ENCODE results near the gene CEP250.

Gene CEP250

GRCh38 chr20:35436177-35436573 is 19.2 kb upstream of the CEP250 start:
- DNase-seq = no peak
- in situ Hi-C loops (cut with HindIII; ENCODE audit: low pct_ligation_motif_present, low sequenced_read_pairs) = no loop called here
- peak overlapping the region; percentile 35 for H3K4me3 ChIP-seq (ENCODE audit: low read depth, low read length)
- no peaks in the 10 kb centered on the region for H3K36me3 ChIP-seq (replicated peaks)
- TF ChIP-seq, protein P1, sequence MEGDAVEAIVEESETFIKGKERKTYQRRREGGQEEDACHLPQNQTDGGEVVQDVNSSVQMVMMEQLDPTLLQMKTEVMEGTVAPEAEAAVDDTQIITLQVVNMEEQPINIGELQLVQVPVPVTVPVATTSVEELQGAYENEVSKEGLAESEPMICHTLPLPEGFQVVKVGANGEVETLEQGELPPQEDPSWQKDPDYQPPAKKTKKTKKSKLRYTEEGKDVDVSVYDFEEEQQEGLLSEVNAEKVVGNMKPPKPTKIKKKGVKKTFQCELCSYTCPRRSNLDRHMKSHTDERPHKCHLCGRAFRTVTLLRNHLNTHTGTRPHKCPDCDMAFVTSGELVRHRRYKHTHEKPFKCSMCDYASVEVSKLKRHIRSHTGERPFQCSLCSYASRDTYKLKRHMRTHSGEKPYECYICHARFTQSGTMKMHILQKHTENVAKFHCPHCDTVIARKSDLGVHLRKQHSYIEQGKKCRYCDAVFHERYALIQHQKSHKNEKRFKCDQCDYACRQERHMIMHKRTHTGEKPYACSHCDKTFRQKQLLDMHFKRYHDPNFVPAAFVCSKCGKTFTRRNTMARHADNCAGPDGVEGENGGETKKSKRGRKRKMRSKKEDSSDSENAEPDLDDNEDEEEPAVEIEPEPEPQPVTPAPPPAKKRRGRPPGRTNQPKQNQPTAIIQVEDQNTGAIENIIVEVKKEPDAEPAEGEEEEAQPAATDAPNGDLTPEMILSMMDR (IDR thresholded peaks at IDR 0.05; ENCODE audit: low read depth, low read length, missing control alignments) = no peak
- no peak overlapping the region for H3K27ac ChIP-seq
- no peaks in the 10 kb centered on the region for H3K27me3 ChIP-seq (replicated peaks)

DNA sequence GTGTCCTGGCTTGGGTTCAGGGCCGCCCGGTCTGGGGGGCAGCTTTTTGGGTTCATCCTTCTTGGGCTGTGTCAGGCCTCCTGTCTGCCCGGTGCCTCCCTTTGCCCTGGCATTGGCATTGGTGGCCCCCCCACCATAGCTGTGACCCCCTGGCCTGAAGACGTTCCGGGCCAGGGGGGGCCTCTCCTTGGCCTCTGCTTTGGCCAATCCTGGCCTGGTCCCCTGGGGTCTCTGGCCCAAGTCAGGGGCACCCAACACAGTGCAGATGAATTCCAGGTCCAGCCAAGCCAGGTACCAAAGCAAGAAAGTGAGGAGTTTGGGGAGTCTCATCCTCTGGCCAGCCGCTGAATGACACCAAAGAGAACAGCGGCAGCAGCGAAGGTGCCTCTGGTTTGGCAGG is 17.8 kb upstream of the CEP250 start:
- DNase-seq = no peak
- no peak overlapping the region for H3K27ac ChIP-seq

DNA sequence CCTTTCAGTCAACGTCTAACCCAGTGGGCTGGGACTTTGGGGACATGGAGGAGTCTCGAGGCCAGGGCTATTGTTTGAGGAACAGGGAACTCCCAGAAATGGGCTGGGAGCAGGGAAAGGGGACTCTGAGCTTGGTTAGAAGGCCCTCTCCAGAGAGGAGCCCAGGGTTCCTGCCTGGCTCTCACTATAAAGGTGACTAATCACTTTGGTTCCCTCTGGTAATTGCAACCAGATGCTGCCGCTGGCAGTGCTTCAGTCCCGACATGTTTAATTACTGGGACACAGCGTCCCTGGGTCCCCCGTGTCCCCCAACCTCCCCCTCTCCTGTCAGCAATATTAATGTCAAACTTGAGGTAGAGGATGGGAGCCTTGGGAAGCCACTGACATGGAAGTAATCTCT is 12.4 kb upstream of the CEP250 start:
- DNase-seq = peak; percentile 57
- TF ChIP-seq, protein P1 (IDR thresholded peaks at IDR 0.05; ENCODE audit: low read depth, low read length, missing control alignments) = no peak
- no peaks in the 10 kb centered on the region for H3K27me3 ChIP-seq (replicated peaks)
- peak overlapping the region; percentile 30 for H3K27ac ChIP-seq
- in situ Hi-C loops (cut with HindIII; ENCODE audit: low pct_ligation_motif_present, low sequenced_read_pairs) = no loop called here
- H3K36me3 ChIP-seq (replicated peaks) = no peaks in the 10 kb centered on the region
- H3K4me3 ChIP-seq (ENCODE audit: low read depth, low read length) = no peak overlapping the region

More for the DNA sequence above, 17.8 kb upstream of the CEP250 start:
- TF ChIP-seq, protein P1 (IDR thresholded peaks at IDR 0.05; ENCODE audit: low read depth, low read length, missing control alignments) = no peak
- no peaks in the 10 kb centered on the region for H3K27me3 ChIP-seq (replicated peaks)
- H3K36me3 ChIP-seq (replicated peaks) = no peaks in the 10 kb centered on the region
- peak overlapping the region; percentile 36 for H3K4me3 ChIP-seq (ENCODE audit: low read depth, low read length)
- in situ Hi-C loops (cut with HindIII; ENCODE audit: low pct_ligation_motif_present, low sequenced_read_pairs) = no loop called here

DNA sequence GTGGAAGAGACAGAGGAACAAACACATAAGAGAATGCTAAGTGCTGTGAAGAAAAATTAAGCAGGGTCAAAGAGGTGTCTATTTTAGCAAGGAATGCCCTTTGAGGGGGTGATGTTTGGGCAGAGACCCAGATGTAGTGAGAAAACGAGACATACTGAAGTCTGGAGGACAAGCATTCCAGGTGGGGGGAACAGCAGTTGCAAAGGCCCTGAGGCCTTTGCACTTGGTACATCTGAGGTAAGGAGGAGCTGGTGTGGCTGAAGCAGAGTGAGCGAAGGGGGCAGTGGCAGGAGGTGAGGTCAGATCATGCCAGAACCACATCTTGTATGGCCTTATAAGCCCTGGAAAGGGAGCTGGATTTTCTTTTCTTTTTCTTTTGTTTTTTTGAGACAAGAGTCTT is 11.2 kb upstream of the CEP250 start:
- Histone ChIP-seq H3K27me3 (replicated peaks) (no peaks in the 10 kb centered on the region), H3K36me3 (replicated peaks) (no peaks in the 10 kb centered on the region), H3K27ac (no peak overlapping the region), H3K4me3 (ENCODE audit: low read depth, low read length) (no peak overlapping the region)
- in situ Hi-C loops (cut with HindIII; ENCODE audit: low pct_ligation_motif_present, low sequenced_read_pairs) = no loop called here
- DNase-seq = no peak
- TF ChIP-seq, protein P1 (IDR thresholded peaks at IDR 0.05; ENCODE audit: low read depth, low read length, missing control alignments) = no peak

DNA sequence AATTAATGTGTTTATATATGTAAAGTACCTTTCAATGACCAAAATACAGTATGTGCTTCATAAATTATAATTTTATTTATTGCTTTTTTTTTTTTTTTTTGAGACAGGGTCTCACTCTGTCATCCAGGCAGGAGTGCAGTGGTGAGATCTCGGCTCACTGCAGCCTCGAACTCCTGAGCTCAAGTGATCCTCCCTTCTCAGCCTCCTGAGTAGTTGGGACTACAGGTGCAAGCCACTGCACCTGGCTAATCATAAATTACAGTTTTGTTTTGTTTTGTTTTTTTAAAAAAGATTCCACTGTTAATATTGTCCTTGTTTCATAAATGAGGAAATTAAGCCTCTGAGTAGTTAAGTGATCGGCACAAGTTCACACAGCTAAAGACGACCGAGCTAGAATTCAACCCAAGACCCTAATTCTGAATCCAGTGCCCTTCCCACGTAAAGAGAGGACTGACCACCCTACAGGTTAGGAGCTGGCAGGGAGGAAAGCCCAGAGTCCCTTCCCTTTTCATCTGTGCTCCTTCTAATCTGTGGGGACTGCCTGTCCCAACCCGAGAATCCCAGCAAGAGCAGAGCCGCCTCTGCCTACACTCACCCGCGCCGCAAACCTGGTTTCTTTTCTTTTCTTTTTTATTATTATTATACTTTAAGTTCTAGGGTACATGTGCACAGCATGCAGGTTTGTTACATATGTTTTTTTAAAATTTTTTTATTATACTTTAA is 8.9 kb upstream of the CEP250 start:
- Histone ChIP-seq H3K27ac (peak overlapping the region; percentile 8), H3K4me3 (ENCODE audit: low read depth, low read length) (no peak overlapping the region), H3K27me3 (replicated peaks) (no peaks in the 10 kb centered on the region), H3K36me3 (replicated peaks) (no peaks in the 10 kb centered on the region)
- in situ Hi-C loops (cut with HindIII; ENCODE audit: low pct_ligation_motif_present, low sequenced_read_pairs) = no loop called here
- DNase-seq = no peak
- TF ChIP-seq, protein P1 (IDR thresholded peaks at IDR 0.05; ENCODE audit: low read depth, low read length, missing control alignments) = no peak
